ENCODE data around the gene ALG12. TPM values are rescaled to one million over a fixed set of nuclear protein-coding genes. Genes with fewer than 3 reads are reported as not detected.

Gene ALG12
- total and polyA plus RNA-seq, 2 of the 13 experiments (the other 11 are each of a cell fraction or from before 2014, with no cell fraction given): 7.8 to 15.8 TPM

DNA sequence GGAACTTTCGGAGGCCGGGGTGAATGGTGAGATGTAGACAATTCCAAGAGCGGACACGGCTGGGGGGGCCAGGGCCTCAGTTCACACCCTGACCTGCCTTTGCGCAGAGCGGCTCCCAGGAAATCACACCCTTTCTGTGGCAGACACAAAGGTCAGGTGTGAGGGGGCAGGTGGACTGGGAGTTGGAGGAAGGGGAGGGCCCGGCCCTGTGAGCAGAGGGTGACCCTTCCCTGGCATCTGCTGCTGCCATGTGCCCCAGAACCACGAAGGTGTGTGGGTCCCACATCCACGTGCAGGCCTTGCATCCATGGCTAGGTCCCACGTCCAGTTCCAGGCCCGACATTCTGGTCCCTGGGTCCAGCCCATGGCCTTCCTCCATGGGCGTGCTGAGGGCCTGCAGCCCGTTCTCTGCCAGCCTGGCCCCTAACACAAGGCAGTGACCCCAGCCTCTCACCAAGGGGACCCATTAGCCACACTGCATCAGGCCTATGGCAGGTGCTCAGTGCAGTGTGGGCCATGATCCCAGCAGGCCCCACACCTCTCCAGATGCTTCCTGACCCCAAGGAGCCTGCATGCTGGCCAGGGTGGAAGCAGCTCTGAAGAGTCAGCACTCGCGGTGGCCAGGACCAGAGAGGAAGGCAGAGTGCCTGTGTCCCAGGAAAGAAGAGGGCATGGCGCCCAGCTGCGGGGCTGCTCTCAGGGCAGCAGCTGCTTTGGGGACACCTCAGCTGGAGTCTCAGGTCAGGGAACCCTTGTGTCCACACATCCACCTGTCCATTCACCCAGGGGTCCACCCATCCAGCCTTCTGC, 23.5 kb upstream of the ALG12 start (continued):
- TF ChIP-seq, protein P1, sequence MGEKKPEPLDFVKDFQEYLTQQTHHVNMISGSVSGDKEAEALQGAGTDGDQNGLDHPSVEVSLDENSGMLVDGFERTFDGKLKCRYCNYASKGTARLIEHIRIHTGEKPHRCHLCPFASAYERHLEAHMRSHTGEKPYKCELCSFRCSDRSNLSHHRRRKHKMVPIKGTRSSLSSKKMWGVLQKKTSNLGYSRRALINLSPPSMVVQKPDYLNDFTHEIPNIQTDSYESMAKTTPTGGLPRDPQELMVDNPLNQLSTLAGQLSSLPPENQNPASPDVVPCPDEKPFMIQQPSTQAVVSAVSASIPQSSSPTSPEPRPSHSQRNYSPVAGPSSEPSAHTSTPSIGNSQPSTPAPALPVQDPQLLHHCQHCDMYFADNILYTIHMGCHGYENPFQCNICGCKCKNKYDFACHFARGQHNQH (CRISPR knock-in tag; IDR thresholded peaks at IDR 0.05): 0 out of 2 replicates have a peak, but pooled peaks have one; percentile 24
- TF ChIP-seq, protein P2, sequence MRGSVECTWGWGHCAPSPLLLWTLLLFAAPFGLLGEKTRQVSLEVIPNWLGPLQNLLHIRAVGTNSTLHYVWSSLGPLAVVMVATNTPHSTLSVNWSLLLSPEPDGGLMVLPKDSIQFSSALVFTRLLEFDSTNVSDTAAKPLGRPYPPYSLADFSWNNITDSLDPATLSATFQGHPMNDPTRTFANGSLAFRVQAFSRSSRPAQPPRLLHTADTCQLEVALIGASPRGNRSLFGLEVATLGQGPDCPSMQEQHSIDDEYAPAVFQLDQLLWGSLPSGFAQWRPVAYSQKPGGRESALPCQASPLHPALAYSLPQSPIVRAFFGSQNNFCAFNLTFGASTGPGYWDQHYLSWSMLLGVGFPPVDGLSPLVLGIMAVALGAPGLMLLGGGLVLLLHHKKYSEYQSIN (CRISPR knock-in tag; IDR thresholded peaks at IDR 0.05; ENCODE audit: borderline replicate concordance): no peak
- TF ChIP-seq BCL6 (CRISPR knock-in tag; IDR thresholded peaks at IDR 0.05): peak; percentile 32; the same call in 1 of the 2 replicates
- TF ChIP-seq NR2F6 (IDR thresholded peaks at IDR 0.05): peak; percentile 34; the same call in 1 of the 2 replicates
- TF ChIP-seq NR2F6 (CRISPR knock-in tag; IDR thresholded peaks at IDR 0.05): peak; percentile 86; the same call in 1 of the 2 replicates
- peak; percentile 92 for TF ChIP-seq ZNF7 (CRISPR knock-in tag; IDR thresholded peaks at IDR 0.05)
- no peak for TF ChIP-seq RBM39 (IDR thresholded peaks at IDR 0.05; ENCODE audit: low read depth, low read length, poor library complexity, severe bottlenecking)
- TF ChIP-seq, protein P3, sequence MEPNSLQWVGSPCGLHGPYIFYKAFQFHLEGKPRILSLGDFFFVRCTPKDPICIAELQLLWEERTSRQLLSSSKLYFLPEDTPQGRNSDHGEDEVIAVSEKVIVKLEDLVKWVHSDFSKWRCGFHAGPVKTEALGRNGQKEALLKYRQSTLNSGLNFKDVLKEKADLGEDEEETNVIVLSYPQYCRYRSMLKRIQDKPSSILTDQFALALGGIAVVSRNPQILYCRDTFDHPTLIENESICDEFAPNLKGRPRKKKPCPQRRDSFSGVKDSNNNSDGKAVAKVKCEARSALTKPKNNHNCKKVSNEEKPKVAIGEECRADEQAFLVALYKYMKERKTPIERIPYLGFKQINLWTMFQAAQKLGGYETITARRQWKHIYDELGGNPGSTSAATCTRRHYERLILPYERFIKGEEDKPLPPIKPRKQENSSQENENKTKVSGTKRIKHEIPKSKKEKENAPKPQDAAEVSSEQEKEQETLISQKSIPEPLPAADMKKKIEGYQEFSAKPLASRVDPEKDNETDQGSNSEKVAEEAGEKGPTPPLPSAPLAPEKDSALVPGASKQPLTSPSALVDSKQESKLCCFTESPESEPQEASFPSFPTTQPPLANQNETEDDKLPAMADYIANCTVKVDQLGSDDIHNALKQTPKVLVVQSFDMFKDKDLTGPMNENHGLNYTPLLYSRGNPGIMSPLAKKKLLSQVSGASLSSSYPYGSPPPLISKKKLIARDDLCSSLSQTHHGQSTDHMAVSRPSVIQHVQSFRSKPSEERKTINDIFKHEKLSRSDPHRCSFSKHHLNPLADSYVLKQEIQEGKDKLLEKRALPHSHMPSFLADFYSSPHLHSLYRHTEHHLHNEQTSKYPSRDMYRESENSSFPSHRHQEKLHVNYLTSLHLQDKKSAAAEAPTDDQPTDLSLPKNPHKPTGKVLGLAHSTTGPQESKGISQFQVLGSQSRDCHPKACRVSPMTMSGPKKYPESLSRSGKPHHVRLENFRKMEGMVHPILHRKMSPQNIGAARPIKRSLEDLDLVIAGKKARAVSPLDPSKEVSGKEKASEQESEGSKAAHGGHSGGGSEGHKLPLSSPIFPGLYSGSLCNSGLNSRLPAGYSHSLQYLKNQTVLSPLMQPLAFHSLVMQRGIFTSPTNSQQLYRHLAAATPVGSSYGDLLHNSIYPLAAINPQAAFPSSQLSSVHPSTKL (CRISPR knock-in tag; IDR thresholded peaks at IDR 0.05): 0 out of 2 replicates have a peak, but pooled peaks have one; percentile 17
- TF ChIP-seq FOXO1 (CRISPR knock-in tag; IDR thresholded peaks at IDR 0.05): no peak
- no peak for TF ChIP-seq POLR2AphosphoS2 (IDR thresholded peaks at IDR 0.05; ENCODE audit: low read depth, low read length)
- TF ChIP-seq, protein P4, sequence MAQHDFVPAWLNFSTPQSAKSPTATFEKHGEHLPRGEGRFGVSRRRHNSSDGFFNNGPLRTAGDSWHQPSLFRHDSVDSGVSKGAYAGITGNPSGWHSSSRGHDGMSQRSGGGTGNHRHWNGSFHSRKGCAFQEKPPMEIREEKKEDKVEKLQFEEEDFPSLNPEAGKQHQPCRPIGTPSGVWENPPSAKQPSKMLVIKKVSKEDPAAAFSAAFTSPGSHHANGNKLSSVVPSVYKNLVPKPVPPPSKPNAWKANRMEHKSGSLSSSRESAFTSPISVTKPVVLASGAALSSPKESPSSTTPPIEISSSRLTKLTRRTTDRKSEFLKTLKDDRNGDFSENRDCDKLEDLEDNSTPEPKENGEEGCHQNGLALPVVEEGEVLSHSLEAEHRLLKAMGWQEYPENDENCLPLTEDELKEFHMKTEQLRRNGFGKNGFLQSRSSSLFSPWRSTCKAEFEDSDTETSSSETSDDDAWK (CRISPR knock-in tag; IDR thresholded peaks at IDR 0.05): no peak
- peak; percentile 43; the same call in 1 of the 2 replicates for TF ChIP-seq ZBTB38 (CRISPR knock-in tag; IDR thresholded peaks at IDR 0.05)
- no peak for TF ChIP-seq EHMT2 (IDR thresholded peaks at IDR 0.05; ENCODE audit: borderline replicate concordance, low read depth, low read length)
- TF ChIP-seq ZFP41 (CRISPR knock-in tag; IDR thresholded peaks at IDR 0.05; ENCODE audit: borderline replicate concordance): peak; percentile 90; the same call in 1 of the 2 replicates
- 0 out of 2 replicates have a peak, but pooled peaks have one; percentile 22 for TF ChIP-seq HIVEP1 (CRISPR knock-in tag; IDR thresholded peaks at IDR 0.05)
- TF ChIP-seq SP5 (CRISPR knock-in tag; IDR thresholded peaks at IDR 0.05; ENCODE audit: borderline replicate concordance, low read depth): 0 out of 2 replicates have a peak, but pooled peaks have one; percentile 27
- peak; percentile 83 for TF ChIP-seq ZFX (CRISPR knock-in tag; IDR thresholded peaks at IDR 0.05; ENCODE audit: low read depth)
- no peak for TF ChIP-seq ZNF44 (CRISPR knock-in tag; IDR thresholded peaks at IDR 0.05)
- TF ChIP-seq ZNF878 (CRISPR knock-in tag; IDR thresholded peaks at IDR 0.05): no peak
- no peak for TF ChIP-seq NFE2 (CRISPR knock-in tag; IDR thresholded peaks at IDR 0.05)
- peak; percentile 37; the same call in 1 of the 2 replicates for TF ChIP-seq ZSCAN21 (CRISPR knock-in tag; IDR thresholded peaks at IDR 0.05; ENCODE audit: borderline replicate concordance)
- no peak for TF ChIP-seq XRCC5 (optimal IDR thresholded peaks at IDR 0.05; ENCODE audit: low read length)
- no peak for TF ChIP-seq NKX3-1 (CRISPR knock-in tag; IDR thresholded peaks at IDR 0.05)
